T-helper 2 cell treated with Interferon-gamma antibody and Interleukin-4, amounts not matched to agents 5 μg/mL and 100 μg/mL, for 36 hours (primary cell): ENCODE measurements around the gene WDR44.
"Not testable (repeated sequence)": the region's sequence is repeated elsewhere in the genome, so short reads cannot be mapped to it uniquely, and the experiment has no call there.

Source experiments
- DNase-seq: peaks from one replicate; pipeline ENCODE4 v3.0.0; 2021; ENCODE audit warnings: low spot score
- H3K27ac Mint-ChIP-seq: one replicate; pipeline ENCODE4 v1.8.0; 2021; ENCODE audit warnings: mild to moderate bottlenecking, mixed read lengths
- H3K27me3 Mint-ChIP-seq: one replicate; pipeline ENCODE4 v1.8.0; 2021; ENCODE audit warnings: low read depth, mixed read lengths
- H3K36me3 Mint-ChIP-seq: one replicate; pipeline ENCODE4 v1.8.0; 2021; ENCODE audit warnings: low read depth, mixed read lengths
- H3K4me1 Mint-ChIP-seq: one replicate; pipeline ENCODE4 v1.8.0; 2021; ENCODE audit warnings: low read depth, mixed read lengths
- H3K4me3 Mint-ChIP-seq: one replicate; pipeline ENCODE4 v1.8.0; 2022; ENCODE audit warnings: mild to moderate bottlenecking, moderate library complexity, mixed read lengths
- H3K9me3 Mint-ChIP-seq: one replicate; pipeline ENCODE4 v1.8.0; 2021; ENCODE audit warnings: mixed read lengths

Gene WDR44

DNA sequence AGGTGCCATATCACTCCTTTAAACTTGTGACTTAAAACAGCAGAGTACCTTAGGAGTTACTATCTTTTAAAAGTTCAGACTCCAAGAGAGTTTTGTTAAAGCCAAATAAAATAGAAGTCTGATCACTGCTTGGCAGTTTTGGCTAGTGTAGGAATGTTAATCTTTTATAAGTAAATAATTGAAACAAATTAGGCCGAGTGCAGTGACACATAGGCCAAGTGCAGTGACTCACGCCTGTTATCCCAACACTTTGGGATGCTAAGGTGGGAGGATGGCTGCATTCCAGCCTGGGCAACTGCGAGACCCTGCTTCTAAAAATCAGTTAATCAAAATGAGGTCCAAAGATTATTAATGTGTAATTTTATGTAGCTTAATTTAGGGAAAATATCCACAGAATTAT lies 37.2 kb downstream of the WDR44 start:
- Mint-ChIP-seq H3K4me1 (no peaks in the 10 kb centered on the region), H3K27me3 (no peaks in the 10 kb centered on the region), H3K4me3 (no peak overlapping the region), H3K27ac (no peak overlapping the region), H3K36me3 (peaks cover 5% of the 10 kb centered on the region), H3K9me3 (no peaks in the 10 kb centered on the region)
- no peak for DNase-seq

DNA sequence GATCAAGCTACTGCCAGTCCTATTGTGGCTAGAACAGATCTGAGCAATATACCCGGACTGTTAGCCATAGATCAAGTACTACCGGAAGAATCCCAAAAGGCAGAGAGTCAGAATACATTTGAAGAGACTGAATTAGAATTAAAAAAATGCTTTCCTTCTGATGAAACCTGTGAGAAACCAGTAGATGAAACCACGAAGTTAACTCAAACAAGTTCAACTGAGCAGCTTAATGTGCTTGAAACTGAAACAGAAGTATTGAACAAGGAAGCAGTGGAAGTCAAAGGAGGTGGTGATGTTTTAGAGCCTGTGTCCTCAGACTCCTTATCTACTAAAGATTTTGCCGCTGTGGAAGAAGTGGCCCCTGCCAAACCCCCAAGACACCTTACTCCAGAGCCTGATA lies 46.8 kb downstream of the WDR44 start:
- H3K27me3 Mint-ChIP-seq: no peaks in the 10 kb centered on the region
- H3K4me1 Mint-ChIP-seq: peaks cover 12% of the 10 kb centered on the region
- H3K27ac Mint-ChIP-seq: peak overlapping the region; percentile 45
- H3K36me3 Mint-ChIP-seq: peaks cover 14% of the 10 kb centered on the region
- H3K4me3 Mint-ChIP-seq: no peak overlapping the region
- H3K9me3 Mint-ChIP-seq: no peaks in the 10 kb centered on the region
- no peak for DNase-seq

DNA sequence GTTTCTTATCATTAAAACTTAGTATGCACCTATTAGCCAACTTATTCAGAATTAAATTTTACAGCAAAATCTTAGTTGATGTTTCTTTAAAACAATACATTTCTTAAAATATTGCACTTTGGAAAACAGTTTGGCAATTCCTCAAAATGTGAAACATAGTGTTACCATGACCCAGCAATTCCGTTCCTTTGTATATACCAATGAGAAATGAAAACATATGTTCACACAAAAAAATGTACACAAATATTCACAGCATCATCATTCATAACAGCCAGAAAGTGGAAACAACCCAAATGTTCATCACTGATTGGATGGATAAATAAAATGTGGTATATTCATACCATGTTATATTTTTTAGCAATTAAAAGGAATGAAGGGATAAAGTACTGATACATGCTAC lies 50.2 kb downstream of the WDR44 start:
- no peak overlapping the region for H3K4me3 Mint-ChIP-seq
- no peaks in the 10 kb centered on the region for H3K27me3 Mint-ChIP-seq
- H3K9me3 Mint-ChIP-seq: no peaks in the 10 kb centered on the region
- H3K4me1 Mint-ChIP-seq: peaks cover 12% of the 10 kb centered on the region
- H3K27ac Mint-ChIP-seq: no peak overlapping the region
- H3K36me3 Mint-ChIP-seq: peaks cover 20% of the 10 kb centered on the region
- no peak for DNase-seq

DNA sequence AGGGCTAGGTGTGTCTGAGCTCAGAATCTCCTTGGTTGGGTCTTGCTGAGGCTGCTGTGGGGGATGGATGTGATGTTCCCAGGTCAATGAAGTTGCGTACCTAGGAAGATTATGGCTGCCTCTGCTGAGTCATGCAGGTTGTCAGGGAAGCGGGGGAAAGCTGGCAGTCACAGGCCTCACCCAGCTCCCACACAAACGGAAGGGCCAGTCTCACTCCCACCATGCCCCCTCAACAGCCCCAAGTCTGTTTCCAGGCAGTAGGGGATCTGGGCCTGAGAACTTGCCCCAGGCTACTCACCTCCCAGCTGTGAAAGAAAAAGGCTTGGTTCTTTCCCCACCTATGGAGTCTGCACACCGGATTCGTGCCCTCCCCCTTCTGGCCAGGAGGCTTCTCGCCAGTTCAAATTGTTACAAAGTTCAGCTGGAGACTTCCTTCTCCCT lies 72.9 kb downstream of the WDR44 start:
- no peak overlapping the region for H3K27ac Mint-ChIP-seq
- H3K36me3 Mint-ChIP-seq: peaks cover 23% of the 10 kb centered on the region
- H3K9me3 Mint-ChIP-seq: no peaks in the 10 kb centered on the region
- no peak overlapping the region for H3K4me3 Mint-ChIP-seq
- DNase-seq: no peak
- H3K27me3 Mint-ChIP-seq: no peaks in the 10 kb centered on the region
- peaks cover 11% of the 10 kb centered on the region for H3K4me1 Mint-ChIP-seq

DNA sequence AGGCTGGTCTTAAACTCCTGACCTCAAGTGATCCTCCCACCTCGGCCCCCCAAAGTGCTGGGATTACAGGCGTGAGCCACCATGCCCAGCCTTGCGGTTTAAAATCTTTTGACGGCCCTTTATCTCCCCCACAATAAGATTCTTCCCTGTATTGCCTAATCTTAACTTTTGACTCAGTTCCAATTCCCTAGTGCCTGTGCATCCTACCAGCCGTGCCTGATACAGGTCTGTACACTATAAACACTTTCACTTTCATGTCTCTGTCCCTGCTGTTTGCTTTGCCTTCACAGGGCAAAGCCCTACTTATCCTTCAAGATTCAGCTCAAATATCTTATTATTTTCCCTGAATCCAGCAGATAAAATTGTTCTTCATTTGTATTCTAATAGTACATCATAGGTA lies 74.6 kb downstream of the WDR44 start:
- DNase-seq: no peak
- Mint-ChIP-seq H3K9me3 (no peaks in the 10 kb centered on the region), H3K4me1 (peaks cover 12% of the 10 kb centered on the region), H3K4me3 (no peak overlapping the region), H3K27ac (peak overlapping the region; percentile 12), H3K27me3 (no peaks in the 10 kb centered on the region), H3K36me3 (peaks cover 19% of the 10 kb centered on the region)

DNA sequence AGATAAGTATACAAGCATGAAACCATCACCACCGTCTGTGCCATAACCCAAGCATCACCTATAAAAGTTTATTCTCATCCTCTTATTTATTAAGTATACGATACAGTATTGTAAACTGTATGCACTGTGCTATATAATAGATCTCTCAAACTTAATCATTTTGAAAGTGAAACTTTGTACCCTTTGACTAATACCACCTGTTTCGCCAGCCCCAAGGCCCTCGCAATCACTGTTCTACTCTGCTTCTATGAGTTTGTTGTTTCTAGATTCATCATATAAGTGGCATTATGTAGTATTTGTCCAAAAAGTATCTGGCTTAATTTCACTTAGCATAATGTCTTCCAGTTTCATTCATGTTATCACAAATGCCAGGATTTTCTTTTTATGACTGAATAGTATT lies 77.7 kb downstream of the WDR44 start:
- H3K27ac Mint-ChIP-seq: no peak overlapping the region
- H3K4me3 Mint-ChIP-seq: no peak overlapping the region
- peaks cover 12% of the 10 kb centered on the region for H3K4me1 Mint-ChIP-seq
- H3K9me3 Mint-ChIP-seq: no peaks in the 10 kb centered on the region
- peaks cover 17% of the 10 kb centered on the region for H3K36me3 Mint-ChIP-seq
- no peaks in the 10 kb centered on the region for H3K27me3 Mint-ChIP-seq
- peak; percentile 3 for DNase-seq

DNA sequence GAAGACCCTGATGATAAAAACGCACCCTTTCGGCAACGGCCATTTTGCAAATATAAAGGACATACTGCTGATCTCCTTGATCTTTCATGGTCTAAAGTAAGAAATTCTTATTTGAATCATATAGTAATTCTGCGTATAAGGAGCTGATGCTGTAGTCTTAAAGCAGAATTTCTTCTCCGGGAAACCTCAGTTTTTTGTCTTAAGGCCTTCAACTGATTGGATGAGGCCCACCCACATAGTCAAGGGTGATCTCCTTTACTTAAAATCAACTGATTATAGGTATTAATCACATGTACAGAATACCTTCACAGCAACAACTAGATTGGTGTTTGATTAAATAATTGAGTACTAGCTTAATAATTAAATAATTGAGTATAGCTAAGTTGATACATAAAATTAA lies 86.9 kb downstream of the WDR44 start:
- H3K27me3 Mint-ChIP-seq: no peaks in the 10 kb centered on the region
- no peak for DNase-seq
- H3K4me3 Mint-ChIP-seq: no peak overlapping the region
- no peaks in the 10 kb centered on the region for H3K4me1 Mint-ChIP-seq
- no peak overlapping the region for H3K27ac Mint-ChIP-seq
- no peaks in the 10 kb centered on the region for H3K9me3 Mint-ChIP-seq
- H3K36me3 Mint-ChIP-seq: peaks cover 25% of the 10 kb centered on the region

DNA sequence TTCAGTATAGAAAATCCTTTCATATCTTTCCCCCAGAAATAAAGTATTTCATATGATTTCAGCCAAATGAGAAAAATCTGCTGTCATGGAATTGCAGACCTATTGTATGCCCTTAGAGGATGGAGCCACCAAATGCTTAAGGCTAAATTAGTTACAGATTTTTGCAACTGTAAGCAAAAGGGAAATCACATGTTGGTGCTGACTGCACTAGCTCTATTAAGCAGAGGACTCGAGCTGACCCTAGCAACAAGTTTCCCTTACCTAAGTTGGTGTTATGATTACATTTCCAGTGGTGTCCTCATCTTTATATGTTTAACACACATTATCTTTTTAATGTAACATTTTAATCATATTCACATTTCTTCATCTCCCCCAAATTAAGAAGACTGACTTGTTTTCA lies 91.4 kb downstream of the WDR44 start:
- Mint-ChIP-seq H3K36me3 (peaks cover 21% of the 10 kb centered on the region), H3K27ac (no peak overlapping the region), H3K9me3 (no peaks in the 10 kb centered on the region), H3K4me1 (no peaks in the 10 kb centered on the region), H3K27me3 (no peaks in the 10 kb centered on the region), H3K4me3 (no peak overlapping the region)
- DNase-seq: no peak

DNA sequence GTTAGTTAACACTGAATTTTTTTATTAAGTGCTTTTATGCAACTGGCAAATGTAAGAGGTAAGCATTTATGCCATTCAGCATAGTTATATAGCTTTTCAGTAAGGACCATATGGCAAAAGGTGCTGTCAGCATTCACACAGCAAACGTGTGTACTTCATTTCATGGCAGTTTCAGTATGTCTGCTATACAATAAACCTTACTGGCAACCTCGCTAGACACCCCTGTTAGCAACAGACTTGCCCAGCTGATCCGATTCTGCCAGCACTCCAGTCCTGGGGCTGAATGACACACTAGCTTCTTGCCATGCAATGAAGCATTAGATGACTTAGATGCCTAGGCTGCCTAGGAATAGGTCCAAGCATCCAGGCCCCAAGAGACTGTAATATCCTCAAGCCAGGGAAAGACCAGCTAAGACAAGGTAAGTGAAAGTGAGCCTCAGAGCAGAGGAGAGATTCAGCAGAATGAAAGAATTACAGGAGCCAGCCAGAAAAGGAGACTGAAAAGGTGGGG lies 102.4 kb downstream of the WDR44 start:
- H3K4me1 Mint-ChIP-seq: no peaks in the 10 kb centered on the region
- DNase-seq: no peak
- no peaks in the 10 kb centered on the region for H3K9me3 Mint-ChIP-seq
- H3K27ac Mint-ChIP-seq: no peak overlapping the region
- H3K36me3 Mint-ChIP-seq: peaks cover 8% of the 10 kb centered on the region
- H3K27me3 Mint-ChIP-seq: no peaks in the 10 kb centered on the region
- H3K4me3 Mint-ChIP-seq: no peak overlapping the region

DNA sequence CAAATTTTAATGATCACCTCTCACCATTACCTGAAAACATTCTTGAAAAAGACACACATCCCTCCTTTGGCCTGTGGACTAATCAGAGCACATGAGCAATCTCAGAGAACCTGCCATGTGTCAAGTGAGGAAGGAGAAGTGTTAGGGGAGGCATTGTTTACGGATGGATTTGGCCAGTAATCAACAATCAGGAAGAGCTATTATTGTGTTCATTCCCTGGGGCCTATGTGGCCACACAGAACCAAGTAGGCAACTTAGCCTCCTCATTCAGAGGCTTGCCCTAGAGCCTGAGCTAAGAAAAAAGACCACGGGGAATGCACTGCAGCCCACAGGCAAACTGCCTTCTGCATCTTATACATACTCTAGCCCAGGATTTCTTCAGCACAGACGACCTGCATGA lies 109.1 kb downstream of the WDR44 start:
- DNase-seq: no peak
- Mint-ChIP-seq H3K4me1 (no peaks in the 10 kb centered on the region), H3K4me3 (no peak overlapping the region), H3K36me3 (peaks cover 3% of the 10 kb centered on the region), H3K9me3 (no peaks in the 10 kb centered on the region), H3K27me3 (no peaks in the 10 kb centered on the region), H3K27ac (no peak overlapping the region)

DNA sequence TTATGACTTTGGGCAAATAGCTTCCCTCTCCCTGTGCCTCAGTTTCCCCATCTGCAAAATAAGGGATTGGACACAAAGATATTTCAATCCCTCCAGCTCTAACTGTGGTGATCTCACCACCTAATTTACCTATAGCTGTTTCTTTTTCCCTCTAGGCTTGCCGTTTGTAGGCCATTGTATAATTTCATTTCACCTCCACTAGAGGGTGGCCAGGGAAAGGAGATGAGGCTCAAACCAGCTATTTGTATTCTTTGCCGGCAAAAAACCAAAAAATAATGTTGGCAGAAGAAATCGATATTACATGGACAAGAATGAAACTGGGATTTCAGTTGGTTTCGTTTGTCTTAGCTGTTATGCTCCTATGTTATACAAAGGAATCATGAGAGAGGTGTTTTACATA lies 113.6 kb downstream of the WDR44 start:
- no peaks in the 10 kb centered on the region for H3K27me3 Mint-ChIP-seq
- H3K4me3 Mint-ChIP-seq: no peak overlapping the region
- H3K9me3 Mint-ChIP-seq: no peaks in the 10 kb centered on the region
- no peak for DNase-seq
- no peaks in the 10 kb centered on the region for H3K36me3 Mint-ChIP-seq
- no peaks in the 10 kb centered on the region for H3K4me1 Mint-ChIP-seq
- no peak overlapping the region for H3K27ac Mint-ChIP-seq

DNA sequence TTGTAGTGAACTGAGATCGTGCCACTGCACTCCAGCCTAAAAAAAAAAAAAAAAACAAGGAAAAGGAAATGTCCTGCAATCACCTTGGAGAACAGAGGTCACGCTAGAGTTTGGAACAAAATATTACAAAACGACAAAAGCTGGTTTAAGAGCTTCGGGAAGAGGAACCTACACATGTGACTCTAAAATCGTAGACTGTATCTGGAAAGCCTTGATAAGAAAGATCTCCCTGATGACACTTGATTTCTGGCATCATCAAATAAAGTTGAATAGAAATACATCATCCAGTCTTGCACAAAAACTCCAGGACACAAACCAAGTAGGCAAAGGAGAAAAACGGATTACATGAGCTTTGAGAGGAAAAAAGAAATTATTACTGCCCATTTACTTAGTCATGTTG lies 118.6 kb downstream of the WDR44 start:
- no peaks in the 10 kb centered on the region for H3K36me3 Mint-ChIP-seq
- no peaks in the 10 kb centered on the region for H3K4me1 Mint-ChIP-seq

DNA sequence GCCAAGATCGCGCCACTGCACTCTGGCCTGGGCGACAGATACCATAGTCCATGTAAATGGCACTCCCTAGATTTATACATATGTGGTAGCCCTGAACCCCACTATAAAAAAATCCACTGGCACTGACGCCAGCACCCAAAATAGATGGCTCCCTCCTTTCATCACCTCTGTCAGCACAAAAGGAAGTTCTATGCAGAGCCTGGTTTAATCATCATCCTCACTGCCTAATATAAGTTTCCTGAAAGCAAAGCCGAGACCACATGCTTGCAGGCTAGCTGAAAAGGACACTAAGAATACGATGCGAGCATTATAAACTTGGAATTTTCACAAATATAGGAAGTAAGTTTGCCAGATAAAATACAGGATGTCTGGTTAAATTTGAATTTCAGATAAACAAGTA lies 122.2 kb downstream of the WDR44 start:
- Mint-ChIP-seq H3K27ac (no peak overlapping the region), H3K4me3 (no peak overlapping the region), H3K27me3 (no peaks in the 10 kb centered on the region), H3K9me3 (peaks cover 3% of the 10 kb centered on the region), H3K36me3 (no peaks in the 10 kb centered on the region), H3K4me1 (no peaks in the 10 kb centered on the region)
- no peak for DNase-seq

More for the DNA sequence above, 118.6 kb downstream of the WDR44 start:
- no peak overlapping the region for H3K4me3 Mint-ChIP-seq
- no peaks in the 10 kb centered on the region for H3K27me3 Mint-ChIP-seq
- no peak overlapping the region for H3K27ac Mint-ChIP-seq
- no peaks in the 10 kb centered on the region for H3K9me3 Mint-ChIP-seq
- DNase-seq: no peak

DNA sequence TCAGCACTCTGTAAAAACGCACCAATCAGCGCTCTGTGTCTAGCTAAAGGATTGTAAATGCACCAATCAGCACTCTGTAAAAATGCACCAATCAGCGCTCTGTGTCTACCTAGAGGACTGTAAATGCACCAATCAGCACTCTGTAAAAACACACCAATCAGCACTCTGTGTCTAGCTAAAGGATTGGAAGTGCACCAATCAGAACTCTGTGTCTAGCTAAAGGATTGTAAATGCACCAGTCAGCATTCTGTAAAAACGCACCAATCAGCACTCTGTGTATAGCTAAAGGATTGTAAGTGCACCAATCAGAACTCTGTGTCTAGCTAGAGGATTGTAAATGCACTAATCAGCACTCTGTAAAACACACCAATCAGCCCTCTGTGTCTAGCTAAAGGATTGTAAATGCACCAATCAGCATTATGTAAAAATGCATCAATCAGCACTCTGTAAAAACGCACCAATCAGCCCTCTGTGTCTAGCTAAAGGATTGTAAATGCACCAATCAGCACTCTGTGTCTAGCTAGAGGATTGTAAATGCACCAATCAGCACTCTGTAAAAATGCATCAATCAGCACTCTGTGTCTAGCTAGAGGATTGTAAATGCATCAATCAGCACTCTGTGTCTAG lies 124.9 kb downstream of the WDR44 start:
- H3K9me3 Mint-ChIP-seq, H3K4me1 Mint-ChIP-seq, H3K27ac Mint-ChIP-seq, H3K36me3 Mint-ChIP-seq, DNase-seq, H3K27me3 Mint-ChIP-seq, H3K4me3 Mint-ChIP-seq: not testable (repeated sequence)

DNA sequence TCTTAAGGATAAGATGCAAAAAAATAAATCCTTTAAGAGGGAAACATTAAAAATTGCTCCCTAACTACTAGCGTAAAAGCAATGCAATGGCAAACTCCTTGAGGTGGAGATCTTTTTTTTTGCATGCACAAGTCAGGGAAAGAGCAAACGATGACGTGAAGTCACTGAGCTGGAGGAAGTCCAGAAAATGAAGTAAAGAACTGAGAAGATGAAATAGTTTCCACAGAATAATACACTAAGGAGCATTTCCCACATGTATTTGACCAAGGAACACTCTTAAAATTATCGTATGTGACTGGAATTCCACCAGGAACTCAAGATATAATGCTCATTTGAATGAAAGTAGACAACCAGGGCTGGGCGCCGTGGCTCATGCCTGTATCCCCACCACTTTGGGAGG lies 128.7 kb downstream of the WDR44 start:
- H3K4me3 Mint-ChIP-seq: no peak overlapping the region
- H3K4me1 Mint-ChIP-seq: no peaks in the 10 kb centered on the region
- no peak overlapping the region for H3K27ac Mint-ChIP-seq
- no peak for DNase-seq
- H3K36me3 Mint-ChIP-seq: no peaks in the 10 kb centered on the region
- H3K9me3 Mint-ChIP-seq: peaks cover 3% of the 10 kb centered on the region
- no peaks in the 10 kb centered on the region for H3K27me3 Mint-ChIP-seq
